NT2/D1 (cell line): ENCODE measurements around the gene MMP13.

Source experiments
- YY1 ChIP-seq: IDR thresholded peaks from 2 replicates; pipeline ENCODE4 v1.6.1; 2011; ENCODE audit not compliant: insufficient read length, insufficient read depth
- ZNF274 ChIP-seq: IDR thresholded peaks from 2 replicates; pipeline ENCODE4 v1.6.1; 2011; ENCODE audit warnings: mild to moderate bottlenecking, low read depth, low read length

- TF ChIP-seq ZNF274 (no peak), YY1 (no peak)
These were observed 43.6 kb downstream of the MMP13 start for GRCh38 chr11:102911758-102912481.
